GM12878 (cell line): Measurements from ENCODE around the gene LSAMP. TPM values are rescaled to one million over a fixed set of nuclear protein-coding genes. Genes with fewer than 3 reads are reported as not detected.

Experiments
- ATAC-seq: fragments of 200-7000 bp; cut with Tn5 transposase; 3 replicates; pipeline ENCODE4 v1.9.1; 2020; ENCODE audit warnings: mild to moderate bottlenecking, moderate library complexity
- BruUV-seq: library from RNA; stranded (reverse); fragments of 400-500 nt; replicated peaks from 2 replicates; lab custom pipeline; 2021; lab: Mats Ljungman, UMichigan
- CTCF ChIA-PET: fragments of 300-600 bp; sonication (Branson Sonifier 250); formaldehyde crosslinking; extraction: SDS; loops from one replicate; lab custom pipeline; 2021; ENCODE audit warnings: inconsistent platforms; lab: Yijun Ruan, JAX
- POLR2A ChIA-PET: fragments of 350-600 bp; formaldehyde crosslinking; extraction: SDS; loops from one replicate; lab custom pipeline; 2021; ENCODE audit warnings: inconsistent platforms; lab: Charles Lee
- RAD21 ChIA-PET: fragments of 300-600 bp; sonication (Branson Sonifier 250); formaldehyde crosslinking; loops from one replicate; lab custom pipeline; 2023; ENCODE audit warnings: antibody characterized with exemption; ENCODE audit not compliant: unreplicated experiment; lab: Charles Lee
- SMC1A ChIA-PET: fragments of 300-600 bp; sonication (Branson Sonifier 250); formaldehyde crosslinking; loops from one replicate; lab custom pipeline; 2023; ENCODE audit not compliant: unreplicated experiment, uncharacterized antibody; lab: Charles Lee
- DNase-seq: peaks from one replicate; pipeline ENCODE4 v3.0.0-alpha.2; 2011; ENCODE audit warnings: low read depth, low spot score
- FAIRE-seq: peaks from 3 replicates; lab custom pipeline; 2011; peaks lifted over from hg19 to GRCh38; lab: Jason Lieb, UNC
- H2AFZ ChIP-seq: 2 replicates; pipeline ENCODE4 v1.6.0; 2011; ENCODE audit warnings: low read depth, low read length, control low read depth; ENCODE audit not compliant: control insufficient read depth
- H3K27ac ChIP-seq: 2 replicates; pipeline ENCODE4 v1.5.1; 2011; ENCODE audit warnings: control low read depth; ENCODE audit not compliant: control insufficient read depth, insufficient read depth
- H3K27me3 ChIP-seq, 2 experiments: replicated peaks in 1 of 2; 2 replicates each; pipeline versions ENCODE4 v1.6.0 to v1.6.1; 2011; ENCODE audit warnings: low read length in 1 of 2; ENCODE audit not compliant: control insufficient read depth in 2 of 2, insufficient read depth in 2 of 2
- H3K36me3 ChIP-seq, 2 experiments: 2 replicates each; pipeline ENCODE4 v1.5.1; 2011; ENCODE audit warnings: low read length in 1 of 2; ENCODE audit not compliant: control insufficient read depth in 2 of 2, insufficient read depth in 2 of 2
- H3K4me1 ChIP-seq: 2 replicates; pipeline ENCODE4 v1.6.1; 2011; ENCODE audit warnings: mild to moderate bottlenecking, low read length, moderate library complexity, mixed read lengths; ENCODE audit not compliant: control insufficient read depth, insufficient read depth
- H3K4me2 ChIP-seq: 2 replicates; pipeline ENCODE4 v1.6.0; 2011; ENCODE audit warnings: control low read depth; ENCODE audit not compliant: control insufficient read depth, insufficient read depth
- H3K4me3 ChIP-seq: fragments of 200-600 bp; sonication (generic); 2 replicates; pipeline ENCODE4 v1.5.1; 2016
- H3K79me2 ChIP-seq: 2 replicates; pipeline ENCODE4 v1.6.0; 2011; ENCODE audit warnings: low read length; ENCODE audit not compliant: control insufficient read depth, insufficient read depth
- H3K9ac ChIP-seq: 2 replicates; pipeline ENCODE4 v1.8.0; 2011; ENCODE audit warnings: low read length, control low read depth, mixed read lengths; ENCODE audit not compliant: control insufficient read depth, insufficient read depth
- H3K9me3 ChIP-seq: replicated peaks from 3 replicates; pipeline ENCODE4 v1.5.1; 2011; ENCODE audit warnings: mild to moderate bottlenecking, low read length; ENCODE audit not compliant: control insufficient read depth, insufficient read depth
- H4K20me1 ChIP-seq: 2 replicates; pipeline ENCODE4 v1.6.0; 2011; ENCODE audit not compliant: control insufficient read depth, insufficient read depth
- CBX5 ChIP-seq: sonication (generic); IDR thresholded peaks from 2 replicates; pipeline ENCODE4 v1.6.1; 2016; ENCODE audit warnings: low read depth, moderate library complexity, mild to moderate bottlenecking, inconsistent platforms
- DPF2 ChIP-seq: fragments of 450-650 bp; IDR thresholded peaks from 2 replicates; pipeline ENCODE4 v1.6.1; 2017; ENCODE audit warnings: mild to moderate bottlenecking
- GABPA ChIP-seq: IDR thresholded peaks from 2 replicates; pipeline ENCODE4 v1.6.1; 2014; ENCODE audit warnings: antibody characterized with exemption, low read depth, mild to moderate bottlenecking, inconsistent platforms
- MEF2A ChIP-seq: IDR thresholded peaks from 2 replicates; pipeline ENCODE4 v1.6.1; 2011; ENCODE audit warnings: low read depth, mild to moderate bottlenecking, low read length, moderate library complexity; ENCODE audit not compliant: insufficient read depth
- PKNOX1 ChIP-seq: fragments of 450-650 bp; IDR thresholded peaks from 2 replicates; pipeline ENCODE4 v1.6.1; 2016; ENCODE audit warnings: mild to moderate bottlenecking
- RELA ChIP-seq: fragments of 450-650 bp; IDR thresholded peaks from 2 replicates; pipeline ENCODE4 v1.8.0; 2014; ENCODE audit warnings: borderline replicate concordance; ENCODE audit not compliant: partially characterized antibody
- STAT1 ChIP-seq: fragments of 450-650 bp; conservative IDR thresholded peaks from 2 replicates; pipeline ENCODE4 v1.6.1; 2014; ENCODE audit warnings: antibody characterized with exemption, mild to moderate bottlenecking
- SUPT20H ChIP-seq: IDR thresholded peaks from 2 replicates; pipeline ENCODE4 v1.6.1; 2011; ENCODE audit warnings: low read depth, mild to moderate bottlenecking, low read length, moderate library complexity, borderline replicate concordance; ENCODE audit not compliant: control insufficient read depth
- ZBED1 ChIP-seq: IDR thresholded peaks from 2 replicates; pipeline ENCODE4 v1.6.1; 2016; ENCODE audit warnings: borderline replicate concordance
- ZNF622 ChIP-seq: fragments of 450-650 bp; IDR thresholded peaks from 2 replicates; pipeline ENCODE4 v1.6.1; 2017; ENCODE audit warnings: mild to moderate bottlenecking, inconsistent platforms
- WGBS: methylation state at CpG from one replicate; pipeline ENCODE4 v1.1.6; 2016; ENCODE audit warnings: low lambda C conversion rate; ENCODE audit not compliant: insufficient replicate concordance, insufficient coverage; ENCODE audit errors: missing lambda C conversion rate; 5-methylcytosine and 5-hydroxymethylcytosine counted together
- in situ Hi-C: fragments of 300-500 bp; cut with MboI; formaldehyde crosslinking; loops from 9 replicates; pipeline ENCODE4 v1.14.3; 2018; ENCODE audit warnings: mixed read lengths
- intact Hi-C: fragments of 100-400 bp; cut with micrococcal nuclease; formaldehyde crosslinking; loops from one replicate; pipeline ENCODE4 v1.14.2; 2022; ENCODE audit not compliant: unreplicated experiment
- polyA plus RNA-seq, 11 experiments: library from polyadenylated mRNA; depleted of rRNA in 4 of 11; unstranded in 6 of 11; stranded (reverse) in 5 of 11; fragments of >200 nt; fragmentation: Nextera tagmentation in 4 of 11; fragmentation: Illumina TruSeq in 1 of 11; extraction: Ambion mirVana in 4 of 11; extraction: Trizol in 1 of 11; gene quantifications; 1 replicate in 1 of 11; 2 replicates in 10 of 11; pipeline versions ENCODE4 v1.2.1 to v1.2.3, GENCODE V29; 2011 to 2016; ENCODE audit warnings: inconsistent platforms in 2 of 11, missing spikeins in 2 of 11, low read depth in 1 of 11
- total RNA-seq, 4 experiments: library from RNA; depleted of rRNA in 3 of 4; stranded (reverse); fragments of >200 nt in 3 of 4; fragmentation: Illumina TruSeq in 1 of 4; extraction: Trizol in 1 of 4; gene quantifications; 2 replicates each; pipeline versions ENCODE4 v1.2.1 to v1.2.3, GENCODE V29; 2013 to 2021
- TF ChIP-seq, protein P1 (sequence below): fragments of 450-650 bp; IDR thresholded peaks from 2 replicates; pipeline ENCODE4 v1.6.1; 2017; ENCODE audit warnings: mild to moderate bottlenecking, low read depth, inconsistent platforms; ENCODE audit not compliant: poor library complexity, severe bottlenecking

Gene LSAMP
- total and polyA plus RNA-seq, 10 of the 15 experiments (the other 5 are each of a cell fraction or from before 2014, with no cell fraction given): 2.0 to 12.7 (median 6.5) TPM

DNA sequence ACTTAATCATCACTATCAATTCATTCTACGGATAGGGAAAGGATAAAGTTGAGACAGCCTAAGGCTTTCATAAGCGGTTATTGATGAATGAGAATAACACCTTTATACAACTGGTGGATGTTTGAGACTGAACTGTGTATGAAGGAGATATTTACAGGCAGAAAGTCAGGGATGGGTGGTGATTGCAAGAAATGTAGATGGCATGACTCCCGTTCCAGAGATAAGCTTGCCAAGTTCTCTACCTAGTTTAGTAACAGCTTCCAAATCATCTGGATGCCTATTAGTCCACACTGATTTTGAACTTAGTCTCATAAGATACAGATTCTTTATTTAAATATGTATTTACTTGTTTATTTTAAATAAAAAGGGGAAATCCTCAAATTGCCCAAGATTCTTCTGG lies 463.2 kb downstream of the LSAMP start:
- TF ChIP-seq SUPT20H: no peak
- no peak for TF ChIP-seq DPF2
- TF ChIP-seq, protein P1, sequence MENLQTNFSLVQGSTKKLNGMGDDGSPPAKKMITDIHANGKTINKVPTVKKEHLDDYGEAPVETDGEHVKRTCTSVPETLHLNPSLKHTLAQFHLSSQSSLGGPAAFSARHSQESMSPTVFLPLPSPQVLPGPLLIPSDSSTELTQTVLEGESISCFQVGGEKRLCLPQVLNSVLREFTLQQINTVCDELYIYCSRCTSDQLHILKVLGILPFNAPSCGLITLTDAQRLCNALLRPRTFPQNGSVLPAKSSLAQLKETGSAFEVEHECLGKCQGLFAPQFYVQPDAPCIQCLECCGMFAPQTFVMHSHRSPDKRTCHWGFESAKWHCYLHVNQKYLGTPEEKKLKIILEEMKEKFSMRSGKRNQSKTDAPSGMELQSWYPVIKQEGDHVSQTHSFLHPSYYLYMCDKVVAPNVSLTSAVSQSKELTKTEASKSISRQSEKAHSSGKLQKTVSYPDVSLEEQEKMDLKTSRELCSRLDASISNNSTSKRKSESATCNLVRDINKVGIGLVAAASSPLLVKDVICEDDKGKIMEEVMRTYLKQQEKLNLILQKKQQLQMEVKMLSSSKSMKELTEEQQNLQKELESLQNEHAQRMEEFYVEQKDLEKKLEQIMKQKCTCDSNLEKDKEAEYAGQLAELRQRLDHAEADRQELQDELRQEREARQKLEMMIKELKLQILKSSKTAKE: no peak
- TF ChIP-seq ZBED1: no peak
- no peak for TF ChIP-seq RELA
- TF ChIP-seq ZNF622: no peak
- no peak for TF ChIP-seq CBX5
- no peak for TF ChIP-seq PKNOX1
- no peak for TF ChIP-seq MEF2A
- TF ChIP-seq STAT1: no peak
- TF ChIP-seq GABPA: no peak
- TF ChIP-seq, all 136 proteins: peak for 0
- H2AFZ ChIP-seq: no peak overlapping the region
- H3K9me3 ChIP-seq: no peaks in the 10 kb centered on the region
- H3K27ac ChIP-seq: no peak overlapping the region
- no peaks in the 10 kb centered on the region for H3K4me1 ChIP-seq
- no TSS peak for BruUV-seq
- H3K4me3 ChIP-seq: no peak overlapping the region
- ChIA-PET SMC1A (no interaction called here), CTCF (interaction anchor here (1.2 to 1.7 kb wide), 2 partner anchors 75 to 153 kb away, joined by 3 read pairs; no protein-coding TSS in a partner anchor), RAD21 (no interaction called here), POLR2A (interaction anchor here (0.8 to 1.1 kb wide), 2 partner anchors 8 to 58 kb away, joined by 3 to 4 read pairs; no protein-coding TSS in a partner anchor)
- intact Hi-C loops (no loop called here), in situ Hi-C loops (no loop called here)
- no peaks in the 10 kb centered on the region for H3K27me3 ChIP-seq
- 91% methylated on average over 3 of the region's 3 CpGs for WGBS
- H4K20me1 ChIP-seq: no peaks in the 10 kb centered on the region
- no peak overlapping the region for H3K9ac ChIP-seq
- DNase-seq (no peak), FAIRE-seq (no peak), ATAC-seq (no peak)
- H3K79me2 ChIP-seq: no peaks in the 10 kb centered on the region
- H3K4me2 ChIP-seq: no peak overlapping the region
- no peaks in the 10 kb centered on the region for H3K36me3 ChIP-seq
